Lower lobe of right lung (tissue), 2 donors: Measurements from ENCODE around the gene SNED1. TPM values are rescaled to one million over a fixed set of nuclear protein-coding genes. Genes with fewer than 3 reads are reported as not detected.

Experiments used
- ATAC-seq, 2 donors: fragments of 200-7000 bp; cut with Tn5 transposase; one replicate each; pipeline ENCODE4 v1.9.1; 2020 to 2022; ENCODE audit warnings: mild to moderate bottlenecking in 2 of 2, moderate library complexity in 2 of 2
- DNase-seq: peaks from one replicate; pipeline ENCODE4 v3.0.0-alpha.2; 2020
- H3K27ac ChIP-seq: fragments of 200-600 bp; one replicate; pipeline ENCODE4 v1.8.0; 2022
- H3K27me3 ChIP-seq: fragments of 200-600 bp; one replicate; pipeline ENCODE4 v1.8.0; 2022; ENCODE audit warnings: low read depth
- H3K36me3 ChIP-seq: fragments of 200-600 bp; one replicate; pipeline ENCODE4 v1.8.0; 2022; ENCODE audit warnings: mild to moderate bottlenecking
- H3K4me1 ChIP-seq: fragments of 200-600 bp; one replicate; pipeline ENCODE4 v1.8.0; 2022
- H3K4me3 ChIP-seq: fragments of 200-600 bp; one replicate; pipeline ENCODE4 v1.8.0; 2022; ENCODE audit warnings: mild to moderate bottlenecking
- H3K9me3 ChIP-seq: fragments of 200-600 bp; one replicate; pipeline ENCODE4 v1.8.0; 2022
- CTCF ChIP-seq: fragments of 200-600 bp; IDR thresholded peaks from one replicate; pipeline ENCODE4 v1.8.0; 2022; ENCODE audit warnings: antibody characterized with exemption, mild to moderate bottlenecking
- intact Hi-C: fragments of 100-400 bp; cut with DNase I; formaldehyde crosslinking; loops from one replicate; pipeline ENCODE4 v1.11.0; 2022
- total RNA-seq: library from RNA; stranded (reverse); fragmentation: NEBNext Ultra II Directional; extraction: Animal tissue kit (Norgen Biotek cat#: 25700); gene quantifications from one replicate; pipeline ENCODE4 v1.2.1, GENCODE V29; 2021
- donor health status: DM: no; HTN: yes; CAD: no; lungs with severe emphysema.

The SNED1 gene
- total RNA-seq, 1 donor from 2014 or later, result 36.2 TPM

- Histone ChIP-seq H3K36me3 (no peaks in the 10 kb centered on the region), H3K4me1 (no peaks in the 10 kb centered on the region)
- no peak for ATAC-seq
Observed at GRCh38 chr2:240952496-240953246, 45.7 kb upstream of the SNED1 start.

GRCh38 chr2:240953426-240954410 is 44.7 kb upstream of the SNED1 start:
- intact Hi-C loops, result no loop called here
- H3K4me1 ChIP-seq, result no peaks in the 10 kb centered on the region
- no peaks in the 10 kb centered on the region for H3K36me3 ChIP-seq
- ATAC-seq, result no peak
- H3K27ac ChIP-seq, result no peak overlapping the region
- no peaks in the 10 kb centered on the region for H3K27me3 ChIP-seq
- no peak overlapping the region for H3K4me3 ChIP-seq
- TF ChIP-seq CTCF, result no peak
- no peaks in the 10 kb centered on the region for H3K9me3 ChIP-seq
- DNase-seq, result no peak

More at GRCh38 chr2:240952496-240953246, 45.7 kb upstream of the SNED1 start:
- no peaks in the 10 kb centered on the region for H3K9me3 ChIP-seq
- no peak overlapping the region for H3K27ac ChIP-seq
- intact Hi-C loops, result no loop called here
- H3K27me3 ChIP-seq, result no peaks in the 10 kb centered on the region
- no peak overlapping the region for H3K4me3 ChIP-seq
- peak; percentile 20 for DNase-seq
- TF ChIP-seq CTCF, result no peak

- no peaks in the 10 kb centered on the region for H3K9me3 ChIP-seq
- no peaks in the 10 kb centered on the region for H3K27me3 ChIP-seq
- DNase-seq, result no peak
- H3K4me1 ChIP-seq, result peaks cover 1% of the 10 kb centered on the region
- H3K36me3 ChIP-seq, result no peaks in the 10 kb centered on the region
- no peak overlapping the region for H3K27ac ChIP-seq
- H3K4me3 ChIP-seq, result no peak overlapping the region
- TF ChIP-seq CTCF, result no peak
- no peak for ATAC-seq
- intact Hi-C loops, result no loop called here
Observed at GRCh38 chr2:240954436-240955305, 43.7 kb upstream of the SNED1 start.

- no peak overlapping the region for H3K27ac ChIP-seq
- H3K4me1 ChIP-seq, result peaks cover 10% of the 10 kb centered on the region
- intact Hi-C loops, result no loop called here
- H3K27me3 ChIP-seq, result no peaks in the 10 kb centered on the region
- DNase-seq (no peak), ATAC-seq (no peak)
- no peaks in the 10 kb centered on the region for H3K36me3 ChIP-seq
- no peaks in the 10 kb centered on the region for H3K9me3 ChIP-seq
- no peak overlapping the region for H3K4me3 ChIP-seq
- TF ChIP-seq CTCF, result no peak
Observed at GRCh38 chr2:240955306-240956170, 42.9 kb upstream of the SNED1 start.
